HUES6 (cell line): Measurements from ENCODE around the gene TBX5.

ENCODE experiments used
- H3K27ac ChIP-seq: 2 replicates; pipeline ENCODE4 v1.7.0; 2013; ENCODE audit warnings: low read depth, mild to moderate bottlenecking, low read length, inconsistent platforms
- H3K27me3 ChIP-seq: 2 replicates; pipeline ENCODE4 v1.6.1; 2013; ENCODE audit warnings: low read length; ENCODE audit not compliant: control insufficient read depth, insufficient read depth
- H3K36me3 ChIP-seq: 2 replicates; pipeline ENCODE4 v1.6.1; 2013; ENCODE audit warnings: low read length; ENCODE audit not compliant: control insufficient read depth, insufficient read depth
- H3K4me1 ChIP-seq: 2 replicates; pipeline ENCODE4 v1.6.1; 2013; ENCODE audit warnings: low read length; ENCODE audit not compliant: control insufficient read depth, insufficient read depth
- H3K4me3 ChIP-seq: 2 replicates; pipeline ENCODE4 v1.5.1; 2013; ENCODE audit warnings: low read depth, low read length
- H3K9ac ChIP-seq: one replicate; pipeline ENCODE4 v1.6.1; 2013; ENCODE audit warnings: mild to moderate bottlenecking, low read length
- H3K9me3 ChIP-seq: 2 replicates; pipeline ENCODE4 v1.6.1; 2013; ENCODE audit warnings: low read depth, low read length; ENCODE audit not compliant: control insufficient read depth, insufficient read depth

The TBX5 gene

DNA sequence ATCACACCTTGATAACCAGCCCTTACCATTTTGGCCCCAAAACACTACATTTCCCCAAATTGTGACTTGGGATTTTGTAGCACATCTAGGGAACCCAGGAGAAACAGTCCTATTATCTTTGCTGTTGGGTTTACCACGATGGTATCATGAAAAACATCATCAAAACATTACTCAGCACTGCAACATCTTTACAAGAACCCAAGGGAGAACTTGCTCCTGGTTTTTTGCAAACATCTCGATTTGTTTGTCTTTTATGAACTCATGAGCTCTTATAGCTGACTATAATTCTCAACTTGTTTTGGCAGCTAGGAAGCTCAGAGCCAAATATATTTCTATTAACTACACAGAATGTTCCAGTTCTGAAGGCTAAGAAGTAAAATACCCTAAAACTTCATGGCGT is 65.7 kb downstream of the TBX5 start:
- Histone ChIP-seq H3K9me3 (no peaks in the 10 kb centered on the region), H3K27me3 (no peaks in the 10 kb centered on the region), H3K4me3 (no peak overlapping the region), H3K27ac (no peak overlapping the region), H3K9ac (no peak overlapping the region), H3K36me3 (no peaks in the 10 kb centered on the region), H3K4me1 (peaks cover 10% of the 10 kb centered on the region)

DNA sequence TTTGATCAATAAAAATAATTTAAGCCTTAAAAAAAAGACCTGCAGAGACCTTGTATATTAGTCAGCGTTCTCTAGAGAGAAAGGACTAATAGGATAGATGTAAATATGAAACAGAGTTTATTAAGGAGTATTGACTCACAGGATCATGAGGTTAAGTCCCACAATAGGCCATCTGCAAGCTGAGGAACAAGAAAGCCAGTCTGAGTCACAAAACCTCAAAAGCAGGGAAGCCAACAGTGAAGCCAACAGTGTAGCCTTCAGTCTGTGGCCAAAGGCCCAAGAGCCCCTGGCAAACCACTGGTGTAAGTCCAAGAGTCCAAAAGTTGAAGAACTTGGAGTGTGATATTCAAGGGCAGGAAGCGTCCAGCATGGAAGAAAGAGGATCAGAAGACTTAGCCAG is 66.3 kb downstream of the TBX5 start:
- Histone ChIP-seq H3K27me3 (no peaks in the 10 kb centered on the region), H3K4me1 (peaks cover 16% of the 10 kb centered on the region), H3K9ac (no peak overlapping the region), H3K9me3 (no peaks in the 10 kb centered on the region), H3K27ac (no peak overlapping the region), H3K4me3 (no peak overlapping the region), H3K36me3 (no peaks in the 10 kb centered on the region)

DNA sequence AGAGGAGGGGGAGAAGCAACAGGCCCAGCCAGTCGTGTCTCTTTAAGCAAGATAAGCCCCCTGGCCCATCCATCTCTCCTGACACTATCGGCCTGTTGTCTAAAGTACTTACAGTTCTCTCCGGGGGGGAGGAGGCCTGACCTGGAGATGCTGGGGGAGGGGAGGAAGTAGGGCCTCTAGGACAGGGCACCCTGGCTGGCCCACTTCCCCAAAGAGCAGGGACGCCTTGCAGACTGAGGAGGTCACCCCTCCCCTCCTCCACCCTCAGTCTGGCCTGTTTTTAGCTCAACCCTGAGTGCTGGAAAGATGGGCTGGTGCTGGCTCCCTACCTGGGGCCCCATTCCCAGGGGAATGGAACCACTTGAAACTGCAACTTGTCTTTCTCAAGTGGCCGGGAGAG is 70.3 kb downstream of the TBX5 start:
- Histone ChIP-seq H3K27ac (no peak overlapping the region), H3K27me3 (no peaks in the 10 kb centered on the region), H3K36me3 (no peaks in the 10 kb centered on the region), H3K4me1 (peaks cover 16% of the 10 kb centered on the region), H3K4me3 (no peak overlapping the region), H3K9ac (no peak overlapping the region), H3K9me3 (no peaks in the 10 kb centered on the region)

GRCh38 chr12:114334395-114334794 is 71.5 kb downstream of the TBX5 start:
- Histone ChIP-seq H3K9ac (no peak overlapping the region), H3K27me3 (no peaks in the 10 kb centered on the region), H3K9me3 (no peaks in the 10 kb centered on the region), H3K36me3 (no peaks in the 10 kb centered on the region), H3K4me1 (peaks cover 16% of the 10 kb centered on the region), H3K27ac (no peak overlapping the region), H3K4me3 (no peak overlapping the region)

- H3K27ac ChIP-seq: no peak overlapping the region
- H3K9me3 ChIP-seq: peaks cover 7% of the 10 kb centered on the region
- no peaks in the 10 kb centered on the region for H3K36me3 ChIP-seq
- H3K27me3 ChIP-seq: peaks cover 4% of the 10 kb centered on the region; the same call in 1 of the 2 replicates
- no peak overlapping the region for H3K4me3 ChIP-seq
- no peaks in the 10 kb centered on the region; the same call in 1 of the 2 replicates for H3K4me1 ChIP-seq
- no peak overlapping the region for H3K9ac ChIP-seq
Observed at GRCh38 chr12:114328292-114328691, 77.7 kb downstream of the TBX5 start.

DNA sequence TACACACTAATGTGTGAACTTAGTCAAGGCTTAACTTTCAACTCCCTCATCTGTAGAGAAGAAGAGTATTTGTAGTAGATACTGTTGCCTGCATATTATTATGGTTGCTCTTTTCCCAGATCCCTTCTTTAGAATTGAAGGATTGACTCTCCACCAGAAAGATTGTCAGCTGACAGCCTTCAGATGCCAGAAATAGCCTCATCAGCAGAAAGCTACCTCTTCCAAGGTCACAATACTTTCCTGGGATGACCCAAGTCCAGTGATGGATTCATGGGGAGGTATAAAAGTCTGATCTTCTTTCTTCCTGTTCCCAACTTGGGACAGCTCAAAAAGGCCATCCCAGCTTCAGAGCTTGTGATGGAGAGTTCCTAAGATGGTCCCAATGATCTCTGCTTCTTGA is 78.2 kb downstream of the TBX5 start:
- Histone ChIP-seq H3K9ac (no peak overlapping the region), H3K27ac (no peak overlapping the region), H3K4me1 (no peaks in the 10 kb centered on the region; the same call in 1 of the 2 replicates), H3K4me3 (no peak overlapping the region), H3K27me3 (peaks cover 7% of the 10 kb centered on the region; the same call in 1 of the 2 replicates), H3K36me3 (no peaks in the 10 kb centered on the region), H3K9me3 (peaks cover 7% of the 10 kb centered on the region)

DNA sequence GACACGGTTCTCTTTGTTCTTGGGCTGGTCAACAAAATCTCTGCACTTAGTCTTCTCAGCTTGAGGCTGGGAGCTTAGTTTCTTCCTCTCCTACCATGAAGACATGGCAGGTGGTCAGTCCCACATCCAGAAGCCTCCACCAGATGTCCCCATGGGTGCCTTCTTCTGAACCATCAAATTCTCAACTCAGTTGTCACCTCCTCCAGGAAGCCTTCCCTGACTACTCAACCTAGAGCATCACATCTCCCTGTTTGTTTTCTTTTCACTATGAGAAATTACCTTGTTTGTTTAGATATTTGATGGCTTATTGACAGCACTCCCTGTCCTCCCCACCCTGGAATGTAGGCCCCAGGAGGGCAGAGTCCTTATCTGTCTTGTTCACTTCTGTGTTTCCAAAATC is 84.4 kb downstream of the TBX5 start:
- peaks cover 3% of the 10 kb centered on the region; the same call in 1 of the 2 replicates for H3K9me3 ChIP-seq
- peaks cover 7% of the 10 kb centered on the region; the same call in 1 of the 2 replicates for H3K27me3 ChIP-seq
- no peaks in the 10 kb centered on the region for H3K36me3 ChIP-seq
- H3K4me1 ChIP-seq: no peaks in the 10 kb centered on the region
- no peak overlapping the region for H3K4me3 ChIP-seq
- no peak overlapping the region for H3K27ac ChIP-seq
- H3K9ac ChIP-seq: no peak overlapping the region

- H3K36me3 ChIP-seq: no peaks in the 10 kb centered on the region
- peaks cover 3% of the 10 kb centered on the region; the same call in 1 of the 2 replicates for H3K9me3 ChIP-seq
- H3K4me3 ChIP-seq: no peak overlapping the region
- H3K27me3 ChIP-seq: peaks cover 7% of the 10 kb centered on the region; the same call in 1 of the 2 replicates
- no peak overlapping the region for H3K9ac ChIP-seq
- peaks cover 3% of the 10 kb centered on the region for H3K4me1 ChIP-seq
- H3K27ac ChIP-seq: no peak overlapping the region
Observed at GRCh38 chr12:114320968-114321367, 85.0 kb downstream of the TBX5 start.

GRCh38 chr12:114320101-114320500 is 85.8 kb downstream of the TBX5 start:
- no peak overlapping the region for H3K27ac ChIP-seq
- peaks cover 3% of the 10 kb centered on the region; the same call in 1 of the 2 replicates for H3K9me3 ChIP-seq
- no peak overlapping the region for H3K9ac ChIP-seq
- H3K4me3 ChIP-seq: no peak overlapping the region
- H3K27me3 ChIP-seq: peaks cover 7% of the 10 kb centered on the region; the same call in 1 of the 2 replicates
- peaks cover 3% of the 10 kb centered on the region for H3K4me1 ChIP-seq
- H3K36me3 ChIP-seq: no peaks in the 10 kb centered on the region

GRCh38 chr12:114319422-114319821 is 86.5 kb downstream of the TBX5 start:
- Histone ChIP-seq H3K4me3 (no peak overlapping the region), H3K27me3 (peaks cover 7% of the 10 kb centered on the region; the same call in 1 of the 2 replicates)

DNA sequence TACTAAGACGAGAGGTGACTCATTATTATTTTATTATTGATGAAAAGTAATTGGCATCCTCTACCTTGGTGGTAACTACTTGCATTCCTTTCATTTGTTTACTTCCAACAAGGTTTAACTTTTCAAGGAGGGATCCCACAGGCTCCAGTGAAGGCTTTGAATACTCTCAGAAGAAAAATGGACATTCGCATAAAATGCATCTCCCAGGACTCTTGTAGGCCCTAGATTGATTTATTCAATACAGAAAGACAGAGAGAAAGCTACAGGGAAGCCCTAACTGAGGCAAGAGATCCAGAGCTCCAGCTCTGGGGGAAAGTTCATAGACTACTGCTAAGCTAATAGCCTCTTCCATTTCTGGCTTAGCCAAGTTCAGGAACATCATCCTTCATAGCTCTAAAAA is 87.0 kb downstream of the TBX5 start:
- Histone ChIP-seq H3K27ac (no peak overlapping the region), H3K36me3 (no peaks in the 10 kb centered on the region)

More at GRCh38 chr12:114319422-114319821, 86.5 kb downstream of the TBX5 start:
- no peak overlapping the region for H3K9ac ChIP-seq
- no peaks in the 10 kb centered on the region for H3K36me3 ChIP-seq
- no peak overlapping the region for H3K27ac ChIP-seq
- H3K9me3 ChIP-seq: peaks cover 3% of the 10 kb centered on the region; the same call in 1 of the 2 replicates
- peaks cover 3% of the 10 kb centered on the region for H3K4me1 ChIP-seq

More for the DNA sequence above, 87.0 kb downstream of the TBX5 start:
- no peak overlapping the region for H3K9ac ChIP-seq
- H3K4me1 ChIP-seq: peaks cover 3% of the 10 kb centered on the region
- H3K27me3 ChIP-seq: peaks cover 7% of the 10 kb centered on the region; the same call in 1 of the 2 replicates
- H3K4me3 ChIP-seq: no peak overlapping the region
- H3K9me3 ChIP-seq: peaks cover 3% of the 10 kb centered on the region; the same call in 1 of the 2 replicates
